K562 (cell line): ENCODE measurements around the gene IGFBP4. TPM values are rescaled to one million over a fixed set of nuclear protein-coding genes. Genes with fewer than 3 reads are reported as not detected.

ENCODE experiments used
- ATAC-seq: fragments of 200-7000 bp; cut with Tn5 transposase; 3 replicates; pipeline ENCODE4 v1.9.1; 2020; ENCODE audit warnings: moderate library complexity
- BruUV-seq: library from RNA; stranded (reverse); fragments of 400-500 nt; replicated peaks from 2 replicates; lab custom pipeline; 2021; lab: Mats Ljungman, UMichigan
- CTCF ChIA-PET: fragments of 300-600 bp; formaldehyde crosslinking; extraction: SDS; loops from one replicate; lab custom pipeline; 2021; ENCODE audit warnings: low intra/inter-chr PET ratio; lab: Yijun Ruan, JAX
- POLR2A ChIA-PET: fragments of 300-600, 350-650 bp; sonication (Branson Sonifier 250); formaldehyde crosslinking; extraction: SDS; loops from one replicate; lab custom pipeline; 2021; ENCODE audit warnings: antibody characterized with exemption, inconsistent platforms; lab: Yijun Ruan, JAX
- DNase-seq, 4 experiments: peaks; one replicate each; pipeline versions ENCODE4 v3.0.0 to v3.0.0-alpha.2; 2011 to 2018; ENCODE audit warnings: low spot score in 3 of 4, mixed read lengths in 3 of 4; ENCODE audit errors: extremely low read depth in 1 of 4
- FAIRE-seq: peaks from 2 replicates; lab custom pipeline; 2011; peaks lifted over from hg19 to GRCh38; lab: Jason Lieb, UNC
- H2AFZ ChIP-seq: 2 replicates; pipeline ENCODE4 v1.6.0; 2011; ENCODE audit warnings: low read depth, low read length, control low read depth, inconsistent platforms
- H3K27ac ChIP-seq: fragments of 200-600 bp; 3 replicates; pipeline ENCODE4 v1.8.0; 2011; ENCODE audit warnings: low read depth, mild to moderate bottlenecking, control low read depth, inconsistent platforms, low read length, moderate library complexity, mixed read lengths; ENCODE audit errors: extremely low read depth
- H3K27me3 ChIP-seq, 2 experiments: fragments of 300-600 bp in 1 of 2; 2 replicates in 1 of 2; 3 replicates in 1 of 2; pipeline versions ENCODE4 v1.6.0 to v1.8.0; 2011; ENCODE audit warnings: inconsistent platforms in 2 of 2, low read length in 2 of 2, mild to moderate bottlenecking in 1 of 2, mixed read lengths in 1 of 2, moderate library complexity in 1 of 2; ENCODE audit not compliant: control insufficient read depth in 2 of 2, insufficient read depth in 2 of 2
- H3K36me3 ChIP-seq: fragments of 300-600 bp; 3 replicates; pipeline ENCODE4 v1.8.0; 2011; ENCODE audit warnings: mild to moderate bottlenecking, low read length, inconsistent platforms; ENCODE audit not compliant: control insufficient read depth, insufficient read depth
- H3K4me1 ChIP-seq, 2 experiments: fragments of 200-600 bp in 1 of 2; replicated peaks in 1 of 2; 2 replicates in 1 of 2; 3 replicates in 1 of 2; pipeline versions ENCODE4 v1.5.1 to v1.8.0; 2011; ENCODE audit warnings: inconsistent platforms in 2 of 2, low read length in 2 of 2, mild to moderate bottlenecking in 1 of 2, mixed read lengths in 1 of 2, moderate library complexity in 1 of 2; ENCODE audit not compliant: control insufficient read depth in 2 of 2, insufficient read depth in 2 of 2
- H3K4me2 ChIP-seq: 2 replicates; pipeline ENCODE4 v1.6.1; 2011; ENCODE audit warnings: low read length, control low read depth, inconsistent platforms, mixed read lengths; ENCODE audit not compliant: insufficient read depth
- H3K4me3 ChIP-seq: fragments of 200-600 bp; sonication (generic), shearing (Covaris generic); 2 replicates; pipeline ENCODE4 v1.5.1; 2016; ENCODE audit warnings: control low read depth, inconsistent platforms
- H3K79me2 ChIP-seq: fragments of 200-600 bp; 3 replicates; pipeline ENCODE4 v1.8.0; 2011; ENCODE audit warnings: low read length, inconsistent platforms; ENCODE audit not compliant: control insufficient read depth, insufficient read depth
- H3K9ac ChIP-seq, 2 experiments: 2 replicates each; pipeline versions ENCODE4 v1.6.0 to v1.6.1; 2011; ENCODE audit warnings: low read depth in 2 of 2, low read length in 2 of 2, control low read depth in 1 of 2, inconsistent platforms in 1 of 2, mild to moderate bottlenecking in 1 of 2, mixed read lengths in 1 of 2; ENCODE audit not compliant: insufficient read depth in 1 of 2
- H3K9me1 ChIP-seq: one replicate; pipeline ENCODE4 v1.6.0; 2011; ENCODE audit warnings: inconsistent platforms, mild to moderate bottlenecking, low read length, moderate library complexity; ENCODE audit not compliant: control insufficient read depth, insufficient read depth
- H3K9me3 ChIP-seq: replicated peaks from 2 replicates; pipeline ENCODE4 v1.5.1; 2011; ENCODE audit warnings: low read depth, low read length, inconsistent platforms; ENCODE audit not compliant: control insufficient read depth, insufficient read depth
- H4K20me1 ChIP-seq: replicated peaks from 2 replicates; pipeline ENCODE4 v1.6.1; 2011; ENCODE audit warnings: low read length, inconsistent platforms, mixed read lengths; ENCODE audit not compliant: control insufficient read depth, insufficient read depth
- BCOR ChIP-seq: fragments of 450-650 bp; IDR thresholded peaks from 2 replicates; pipeline ENCODE4 v1.6.1; 2016
- CEBPG ChIP-seq, 3 experiments: fragments of 200-800 bp in 1 of 3; sonication (Bioruptor generic) in 1 of 3; sonication (generic) in 1 of 3; formaldehyde crosslinking in 1 of 3; IDR thresholded peaks in 2 of 3; conservative IDR thresholded peaks in 1 of 3; 2 replicates each; pipeline versions ENCODE4 v1.6.1 to v1.8.0; 2016 to 2022; ENCODE audit warnings: missing compliant biosample characterization in 2 of 3, missing genetic modification characterization in 2 of 3, mild to moderate bottlenecking in 1 of 3, missing genetic modification reagents in 1 of 3
- CSDE1 ChIP-seq, 2 experiments: fragments of 450-650 bp; IDR thresholded peaks; 2 replicates each; pipeline ENCODE4 v1.6.1; 2016; ENCODE audit warnings: mild to moderate bottlenecking in 1 of 2
- KDM1A ChIP-seq, 2 experiments: fragments of 450-650 bp; IDR thresholded peaks; 2 replicates each; pipeline ENCODE4 v1.6.1; 2016; ENCODE audit warnings: mild to moderate bottlenecking in 2 of 2
- NFIC ChIP-seq: fragments of 450-650 bp; IDR thresholded peaks from 2 replicates; pipeline ENCODE4 v1.6.1; 2017; ENCODE audit warnings: mild to moderate bottlenecking, inconsistent platforms
- NFIX ChIP-seq: fragments of 250-450 bp; sonication (Bioruptor Pico); IDR thresholded peaks from 2 replicates; pipeline ENCODE4 v1.4.0; 2020; ENCODE audit warnings: low read depth, mild to moderate bottlenecking, moderate library complexity
- ZNF134 ChIP-seq: fragments of 250-450 bp; sonication (Bioruptor Pico); conservative IDR thresholded peaks from 2 replicates; pipeline ENCODE4 v1.4.0; 2020
- whole genome bisulfite sequencing: fragments of 100-300 bp; shearing (Covaris generic); methylation state at CpG from one replicate; pipeline ENCODE4 v1.1.6; 2016; ENCODE audit warnings: low coverage, mixed read lengths; ENCODE audit not compliant: insufficient coverage; ENCODE audit errors: missing lambda C conversion rate; 5-methylcytosine and 5-hydroxymethylcytosine counted together
- in situ Hi-C: fragments of 300-500 bp; cut with MboI; formaldehyde crosslinking; loops from 4 replicates; pipeline ENCODE4 v1.15.0; 2018; ENCODE audit warnings: inconsistent platforms, mixed read lengths
- intact Hi-C: fragments of 100-400 bp; cut with micrococcal nuclease; formaldehyde crosslinking; loops from 2 replicates; pipeline ENCODE4 v1.14.2; 2022
- polyA plus RNA-seq, 8 experiments: library from polyadenylated mRNA; depleted of rRNA in 4 of 8; stranded (reverse) in 5 of 8; unstranded in 3 of 8; fragments of >200 nt; fragmentation: Nextera tagmentation in 2 of 8; fragmentation: Illumina TruSeq in 1 of 8; extraction: Ambion mirVana in 2 of 8; extraction: Trizol in 1 of 8; gene quantifications; 2 replicates each; pipeline versions ENCODE4 v1.2.1 to v1.2.3, GENCODE V29; 2011 to 2014; ENCODE audit warnings: inconsistent platforms in 1 of 8, missing spikeins in 1 of 8
- total RNA-seq, 7 experiments: library from RNA; depleted of rRNA in 6 of 7; stranded (reverse); fragments of >200 nt in 6 of 7; fragmentation: Illumina TruSeq in 2 of 7; extraction: Trizol in 2 of 7; gene quantifications; 2 replicates each; pipeline versions ENCODE4 v1.2.1 to v1.2.3, GENCODE V29; 2011 to 2021; ENCODE audit warnings: low replicate concordance in 1 of 7

IGFBP4 gene
- total and polyA plus RNA-seq, 9 of the 15 experiments (the other 6 are each of a cell fraction or from before 2014, with no cell fraction given) = 8.8 to 99.8 (median 18.6) TPM

- H3K4me2 ChIP-seq = no peak overlapping the region
- no peak for TF ChIP-seq CSDE1 (IDR thresholded peaks at IDR 0.05)
- peak; percentile 99 for TF ChIP-seq NFIC
- no peak for TF ChIP-seq ZNF134
- TF ChIP-seq BCOR = 0 out of 2 replicates have a peak, but pooled peaks have one; percentile 14
- no peak for TF ChIP-seq CEBPG (CRISPR knock-in tag; IDR thresholded peaks at IDR 0.05)
- TF ChIP-seq CEBPG (tag; conservative IDR thresholded peaks at IDR 0.05 in 1 of 2, IDR thresholded peaks at IDR 0.05 in 1 of 2) = 0 out of 4 replicates have a peak, but pooled peaks of 1 of the 2 experiments have one; percentile 28
- 0 out of 4 replicates have a peak, but pooled peaks of 1 of the 2 experiments have one; percentile 16 for TF ChIP-seq KDM1A (IDR thresholded peaks at IDR 0.05)
- peak; percentile 91 for TF ChIP-seq NFIX (CRISPR knock-in tag)
- no peak overlapping the region for H2AFZ ChIP-seq
- H3K9ac ChIP-seq = no peak overlapping the region
- no peak overlapping the region for H3K4me3 ChIP-seq
- no peaks in the 10 kb centered on the region for H3K9me3 ChIP-seq
- H3K79me2 ChIP-seq = no peaks in the 10 kb centered on the region
- no peaks in the 10 kb centered on the region for H3K27me3 ChIP-seq
- no peaks in the 10 kb centered on the region for H3K36me3 ChIP-seq
- ChIA-PET CTCF (no interaction called here), POLR2A (interaction anchor here (0.6 to 2.9 kb wide), 5 partner anchors 11 to 1036 kb away, joined by 3 to 13 read pairs (median 3); no protein-coding TSS in a partner anchor)
- no peak overlapping the region for H3K27ac ChIP-seq
- H3K9me1 ChIP-seq = no peaks in the 10 kb centered on the region
- intact Hi-C loops = no loop called here
- FAIRE-seq (no peak), ATAC-seq (no peak), DNase-seq (no peak)
- H3K4me1 ChIP-seq = peaks cover 38 to 39% of the 10 kb centered on the region in 2 experiments
- BruUV-seq = no TSS peak
- 38% methylated on average over 12 of the region's 12 CpGs for WGBS
- no peaks in the 10 kb centered on the region for H4K20me1 ChIP-seq
- in situ Hi-C loops = no loop called here
These were observed 43.5 kb downstream of the IGFBP4 start for GRCh38 chr17:40486522-40487370.
